Measurements from ENCODE around the gene PDS5B. TPM values are rescaled to one million over a fixed set of nuclear protein-coding genes. Genes with fewer than 3 reads are reported as not detected.
"Not testable (repeated sequence)": the region's sequence is repeated elsewhere in the genome, so short reads cannot be mapped to it uniquely, and the experiment has no call there.

Gene PDS5B
- total RNA-seq, 1 donor from 2014 or later: 96.5 TPM

DNA sequence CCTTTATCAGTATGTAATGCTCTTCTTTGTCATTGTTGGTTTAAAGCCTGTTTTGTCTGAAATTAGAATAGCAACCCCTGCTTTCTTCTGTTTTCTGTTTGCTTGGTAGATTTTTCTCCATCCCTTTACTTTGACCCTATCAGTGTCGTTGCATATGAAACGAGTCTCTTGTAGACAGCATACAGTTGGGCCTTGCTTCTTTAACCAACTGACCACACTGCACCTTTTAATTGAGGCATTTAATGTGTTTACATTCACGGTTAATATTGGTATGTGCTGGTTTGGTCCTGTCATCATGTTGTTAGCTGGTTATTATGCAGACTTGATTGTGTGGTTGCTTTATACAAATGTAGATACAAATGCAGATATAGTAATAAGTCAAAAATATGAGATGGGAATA lies 71.1 kb downstream of the PDS5B start:
- no peak for DNase-seq (ENCODE audit: low spot score)

DNA sequence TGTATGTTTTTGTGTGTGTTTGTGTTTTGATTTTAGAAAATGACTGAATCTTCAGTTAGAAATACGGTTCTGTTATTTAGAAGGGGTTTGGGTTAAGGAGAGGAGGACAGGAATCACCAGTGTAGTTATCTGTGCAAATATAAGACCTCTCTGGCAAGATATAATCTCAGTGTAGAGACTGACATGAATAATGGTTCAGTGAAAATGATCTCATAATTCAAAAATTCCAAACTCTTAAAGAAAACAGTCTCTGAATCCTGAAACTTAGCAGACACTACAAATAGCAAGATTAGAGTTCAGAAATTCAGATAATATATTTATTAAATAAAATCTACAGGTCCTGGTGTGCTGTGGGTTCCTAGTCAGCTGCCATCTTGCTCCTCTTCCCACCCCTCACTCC lies 73.5 kb downstream of the PDS5B start:
- DNase-seq (ENCODE audit: low spot score): peak; percentile 73

DNA sequence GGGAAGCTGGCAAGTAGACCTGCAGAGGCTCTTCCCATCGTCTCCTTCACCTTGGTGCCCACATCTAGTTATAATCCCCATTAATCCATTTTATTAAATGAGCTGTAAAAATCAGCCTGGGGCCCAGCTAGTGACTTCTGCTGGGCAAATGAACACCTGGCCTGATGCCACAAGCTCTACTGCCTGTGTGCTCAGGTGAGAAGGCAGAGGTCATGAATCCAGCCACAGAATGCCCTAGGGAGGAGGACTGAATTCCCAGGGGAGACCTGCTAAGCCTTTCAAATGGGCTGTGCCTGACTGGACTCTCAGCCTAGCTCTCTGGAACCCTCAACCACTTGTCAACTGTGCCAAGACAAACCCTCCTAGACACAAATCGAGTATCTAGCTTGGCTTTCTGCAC lies 74.0 kb downstream of the PDS5B start:
- no peak for DNase-seq (ENCODE audit: low spot score)

DNA sequence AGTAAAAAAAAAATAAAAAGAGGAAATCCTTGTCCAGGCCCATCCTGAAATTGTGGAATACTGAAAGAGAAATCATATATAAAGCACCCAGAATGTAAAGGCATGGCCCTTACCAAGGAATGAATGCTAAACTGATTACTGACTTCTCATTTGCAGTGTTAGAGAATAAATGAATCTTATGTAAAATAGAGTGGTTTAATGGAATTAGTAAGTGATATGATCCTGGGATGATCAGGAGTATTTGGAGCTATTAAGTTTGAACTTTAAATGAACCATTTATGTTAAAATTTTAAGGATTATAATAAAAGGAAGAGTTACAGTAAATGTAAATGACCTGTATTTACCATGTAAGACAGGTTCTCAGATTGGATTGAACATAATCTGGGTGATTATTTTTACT lies 75.4 kb downstream of the PDS5B start:
- DNase-seq (ENCODE audit: low spot score): no peak

DNA sequence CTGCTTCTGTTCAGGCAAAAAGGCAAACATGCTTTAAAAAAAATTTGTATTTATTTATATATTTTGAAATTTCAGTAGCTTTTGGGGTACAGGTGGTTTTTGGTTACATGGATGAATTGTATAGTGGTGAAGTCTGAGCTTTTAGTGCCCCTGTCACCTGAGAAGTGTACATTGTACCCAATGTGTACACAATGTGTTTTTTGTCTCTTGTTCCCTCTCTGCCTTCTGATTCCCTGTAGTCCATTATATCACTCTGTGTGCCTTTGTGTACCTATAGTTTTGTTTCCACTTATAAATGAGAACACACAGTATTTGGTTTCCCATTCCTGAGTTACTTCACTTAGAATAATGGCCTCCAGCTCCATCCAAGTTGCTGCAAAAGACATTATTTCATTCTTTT lies 77.4 kb downstream of the PDS5B start:
- no peak for DNase-seq (ENCODE audit: low spot score)

DNA sequence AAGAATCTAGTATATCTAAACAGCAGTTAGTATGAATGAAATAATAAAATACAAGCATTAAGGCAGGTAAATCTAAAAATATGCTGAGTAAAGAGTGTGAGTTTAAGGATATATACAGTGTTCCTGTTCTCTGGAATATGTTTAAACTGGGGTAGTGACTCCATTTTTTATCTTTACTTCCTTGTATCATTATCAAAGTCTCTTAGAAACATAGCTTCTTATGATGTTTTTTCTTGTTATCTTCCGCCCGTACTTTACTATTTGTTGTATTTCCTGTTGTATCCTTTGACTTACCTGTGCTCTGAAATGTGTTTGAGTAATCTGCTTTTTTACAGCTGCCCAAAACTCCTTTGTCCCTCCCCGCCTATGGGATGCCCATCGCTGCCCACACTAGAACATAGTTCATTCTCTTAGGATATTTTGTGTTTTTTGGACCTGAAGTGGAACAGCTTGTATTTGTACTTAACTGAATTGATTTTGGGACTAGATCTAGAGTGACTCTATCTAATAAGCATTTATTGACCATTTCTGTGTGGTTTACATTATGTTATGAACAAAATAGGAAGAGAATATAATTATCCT lies 80.8 kb downstream of the PDS5B start:
- no peak for DNase-seq (ENCODE audit: low spot score)

DNA sequence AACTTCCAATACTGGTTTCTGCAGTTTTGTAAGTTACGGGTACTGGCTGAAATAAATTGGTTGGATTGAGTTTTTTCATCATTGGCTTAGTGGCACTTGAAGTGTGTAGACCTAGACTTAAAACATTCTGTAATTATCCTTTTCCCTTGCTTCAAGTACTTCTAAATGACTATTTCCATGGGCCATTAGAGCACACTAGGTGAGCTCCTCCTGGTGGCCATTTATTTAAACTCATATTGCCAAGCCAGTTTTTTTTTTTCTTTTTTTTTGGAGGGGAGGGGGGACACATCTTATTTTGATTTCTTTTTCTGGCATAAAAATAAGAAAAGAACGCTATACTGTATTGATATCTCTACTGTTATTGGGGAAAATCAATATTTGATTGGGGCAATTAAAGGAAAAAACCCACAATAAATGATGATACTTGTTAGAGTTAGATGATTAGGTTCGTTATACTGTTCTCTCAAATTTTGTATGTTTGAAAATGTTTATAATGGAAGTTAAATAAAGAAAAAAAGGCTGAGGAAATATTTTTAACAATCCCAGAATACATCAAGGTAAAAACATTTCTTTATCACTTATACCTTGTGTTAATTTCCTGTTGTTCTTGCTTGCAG lies 82.9 kb downstream of the PDS5B start:
- DNase-seq (ENCODE audit: low spot score): peak; percentile 29

DNA sequence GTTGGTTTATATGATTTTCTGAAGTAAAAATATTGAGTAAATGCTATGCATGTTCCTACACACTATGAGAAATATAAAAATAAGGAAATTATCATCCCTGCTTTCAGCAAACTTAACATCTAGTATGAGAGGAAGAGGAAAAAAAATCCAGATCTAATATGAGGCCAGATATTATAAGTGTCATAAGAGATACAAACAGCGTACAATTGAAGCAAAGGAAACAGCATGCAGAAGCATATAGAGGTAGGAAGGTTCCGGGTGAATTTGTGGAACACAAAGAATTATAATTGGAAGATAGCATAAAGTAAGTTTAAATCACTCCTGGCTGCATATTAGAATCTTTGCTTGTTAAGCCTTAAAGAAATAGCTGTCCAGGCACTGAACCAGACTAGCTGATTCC lies 88.3 kb downstream of the PDS5B start:
- DNase-seq (ENCODE audit: low spot score): no peak

DNA sequence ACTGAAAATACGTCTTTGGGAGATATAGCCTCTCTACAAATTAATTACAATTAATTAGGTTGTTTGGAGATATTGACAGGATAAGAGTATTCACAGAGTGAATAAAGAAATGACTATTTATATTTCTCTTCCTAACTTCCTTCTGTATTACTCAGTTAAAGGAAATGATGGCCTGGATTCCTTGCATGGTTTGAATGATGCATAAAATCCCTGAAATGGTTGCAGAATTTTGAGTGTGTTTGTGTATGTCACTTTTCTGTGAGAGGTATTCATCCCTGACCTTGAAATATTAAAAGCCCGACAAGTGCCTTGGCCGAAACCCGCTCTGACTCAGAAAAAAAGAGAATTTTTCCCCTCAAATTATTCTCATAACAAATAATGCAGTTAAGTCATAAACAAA lies 90.0 kb downstream of the PDS5B start:
- DNase-seq (ENCODE audit: low spot score): no peak

DNA sequence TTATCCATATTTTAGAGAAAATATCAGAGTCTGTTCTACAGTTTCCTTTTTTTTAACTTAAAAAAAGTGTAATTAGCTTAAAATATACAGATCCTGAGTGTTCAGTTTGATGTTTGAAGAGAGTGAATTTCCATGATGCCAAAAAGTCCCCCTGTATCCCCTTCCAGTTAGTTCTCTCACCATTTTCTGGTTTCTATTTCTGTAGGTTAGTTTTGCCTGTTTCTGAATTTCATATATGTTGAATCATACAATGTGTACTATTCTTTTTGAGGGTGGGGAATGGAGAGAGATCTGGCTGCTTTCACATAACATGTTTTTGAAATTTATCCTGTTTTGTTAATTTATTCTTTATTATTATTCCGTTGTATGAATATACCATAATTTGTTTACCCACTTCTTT lies 95.9 kb downstream of the PDS5B start:
- no peak for DNase-seq (ENCODE audit: low spot score)

DNA sequence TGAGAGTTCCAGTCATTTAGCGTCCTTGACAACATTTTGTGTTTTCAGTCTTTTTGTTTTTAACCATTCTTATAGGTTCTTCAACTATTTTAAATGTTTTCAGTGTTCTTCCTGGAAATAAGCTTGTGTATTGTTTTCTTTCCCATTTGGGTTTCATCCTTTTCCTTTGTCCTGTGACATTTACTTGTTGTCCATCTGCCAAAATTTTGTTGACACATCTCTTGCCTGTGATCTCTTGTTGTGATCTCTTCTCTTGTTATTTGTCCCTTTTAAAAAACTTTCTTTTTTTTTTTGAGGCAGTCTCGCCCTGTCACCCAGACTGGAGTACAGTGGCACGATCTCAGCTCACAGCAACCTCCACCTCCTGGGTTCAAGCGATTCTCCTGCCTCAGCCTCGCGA lies 96.5 kb downstream of the PDS5B start:
- no peak for DNase-seq (ENCODE audit: low spot score)

DNA sequence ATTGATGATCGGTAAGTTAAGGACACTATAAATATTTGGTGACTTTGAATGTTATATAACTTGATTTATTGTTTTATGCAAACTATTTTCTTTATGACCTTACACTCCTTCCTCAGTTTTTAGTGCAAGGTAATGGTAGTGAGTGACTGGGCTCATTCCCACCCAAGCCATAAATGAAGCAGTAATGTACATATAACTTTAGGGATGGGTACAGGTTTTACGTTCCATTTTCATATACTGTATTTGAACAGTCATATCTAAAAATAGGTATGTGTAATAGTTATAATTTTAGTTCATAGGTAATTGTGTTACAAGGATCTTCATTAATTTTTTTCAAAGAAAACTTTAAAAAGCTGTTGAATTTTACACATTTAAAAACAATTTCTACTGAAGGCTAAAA lies 101.0 kb downstream of the PDS5B start:
- no peak for DNase-seq (ENCODE audit: low spot score)

DNA sequence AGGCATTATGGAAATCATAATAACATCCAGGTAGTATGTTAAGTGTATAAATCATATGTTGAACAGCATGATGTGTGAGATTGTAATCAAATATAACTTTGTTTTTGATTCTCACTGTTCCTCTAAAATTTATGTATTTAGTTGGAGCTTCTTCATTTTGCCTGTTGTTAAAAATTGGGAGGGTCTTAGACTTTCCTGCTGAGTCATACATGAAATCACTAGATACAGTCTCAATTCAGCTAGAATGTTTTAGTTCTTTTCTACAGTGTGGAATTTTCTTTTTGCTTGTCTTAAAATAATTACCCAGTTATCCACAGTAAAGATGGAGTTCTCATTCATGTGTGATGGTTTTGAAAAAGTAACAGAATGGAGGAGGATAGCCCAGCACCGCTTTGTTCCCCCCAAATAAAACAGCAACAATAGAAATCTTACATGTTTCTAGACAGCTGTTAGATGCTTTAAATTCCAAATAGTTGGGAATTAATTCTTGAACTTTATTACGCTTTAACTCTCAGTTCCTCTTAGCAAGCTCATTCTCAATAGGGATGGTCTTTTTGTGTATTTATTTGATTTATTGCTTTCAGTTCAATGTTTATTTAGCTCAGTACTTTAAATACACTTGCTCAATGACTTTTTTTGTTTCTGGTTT lies 109.5 kb downstream of the PDS5B start:
- no peak for DNase-seq (ENCODE audit: low spot score)

DNA sequence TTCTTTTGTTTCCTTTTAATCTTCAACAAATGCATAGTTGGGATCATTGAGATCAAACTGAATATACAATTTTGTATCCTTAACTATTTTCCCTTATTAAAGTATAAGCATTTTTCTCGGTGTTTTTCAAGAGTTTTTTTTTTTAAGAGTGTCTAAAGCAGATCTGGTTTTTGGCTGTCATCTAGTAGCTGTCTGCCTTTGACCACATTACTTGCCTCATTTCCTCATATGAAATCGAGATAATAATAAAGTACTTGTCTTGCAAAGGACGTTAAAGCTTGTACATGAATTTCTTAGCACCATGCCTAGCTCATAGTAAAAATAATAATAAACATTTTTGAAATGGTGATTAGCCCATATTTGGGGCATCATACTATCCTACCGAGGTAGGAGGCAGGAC lies 121.2 kb downstream of the PDS5B start:
- no peak for DNase-seq (ENCODE audit: low spot score)

DNA sequence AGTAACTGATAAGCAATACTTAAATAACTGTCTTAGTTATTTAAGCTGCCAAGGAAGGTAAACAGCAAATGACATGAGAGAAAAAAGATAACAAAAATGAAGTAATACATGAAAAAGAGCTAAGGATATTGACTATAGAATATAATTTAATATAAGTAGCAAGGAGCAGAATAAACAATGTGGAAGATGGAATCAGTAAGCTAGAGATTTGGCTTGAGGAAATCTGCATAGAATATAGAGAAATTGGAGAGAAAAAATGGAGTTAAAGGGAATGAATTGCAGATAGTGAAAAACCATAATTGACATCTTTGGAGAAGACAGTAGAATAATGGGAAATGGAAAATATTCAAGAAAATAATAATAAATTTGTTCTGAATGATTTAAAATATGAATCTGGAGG lies 127.1 kb downstream of the PDS5B start:
- DNase-seq (ENCODE audit: low spot score): no peak

DNA sequence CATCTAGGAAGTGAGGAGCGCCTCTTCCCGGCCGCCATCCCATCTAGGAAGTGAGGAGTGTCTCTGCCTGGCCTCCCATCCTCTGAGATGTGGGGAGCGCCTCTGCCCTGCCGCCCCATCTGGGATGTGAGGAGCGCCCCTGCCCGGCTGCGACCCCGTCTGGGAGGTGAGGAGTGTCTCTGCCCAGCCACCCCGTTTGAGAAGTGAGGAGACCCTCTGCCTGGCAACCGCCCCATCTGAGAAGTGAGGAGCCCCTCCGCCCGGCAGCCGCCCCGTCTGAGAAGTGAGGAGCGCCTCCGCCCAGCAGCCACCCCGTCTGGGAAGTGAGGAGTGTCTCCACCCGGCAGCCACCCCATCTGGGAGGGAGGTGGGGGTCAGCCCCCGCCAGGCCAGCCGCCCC lies 129.9 kb downstream of the PDS5B start:
- not testable (repeated sequence) for DNase-seq (ENCODE audit: low spot score)

DNA sequence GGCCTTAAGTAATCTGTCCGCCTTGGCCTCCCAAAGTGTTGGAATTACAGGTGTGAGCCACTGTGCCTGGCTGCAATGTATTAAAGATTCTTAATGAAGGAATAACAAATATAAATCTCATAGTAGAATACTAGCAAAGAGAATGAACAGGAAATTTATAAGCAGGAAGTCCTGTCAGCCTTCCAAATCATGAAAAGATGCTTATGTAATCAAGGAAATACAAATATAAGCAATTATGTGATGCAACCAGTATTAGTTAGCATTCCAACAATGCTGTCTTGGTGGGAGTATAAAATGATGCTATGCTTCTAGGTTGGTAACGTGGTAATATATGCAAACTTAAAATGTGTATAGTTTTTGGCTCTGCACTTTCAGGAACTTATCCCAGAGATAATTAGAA lies 133.8 kb downstream of the PDS5B start:
- no peak for DNase-seq (ENCODE audit: low spot score)

DNA sequence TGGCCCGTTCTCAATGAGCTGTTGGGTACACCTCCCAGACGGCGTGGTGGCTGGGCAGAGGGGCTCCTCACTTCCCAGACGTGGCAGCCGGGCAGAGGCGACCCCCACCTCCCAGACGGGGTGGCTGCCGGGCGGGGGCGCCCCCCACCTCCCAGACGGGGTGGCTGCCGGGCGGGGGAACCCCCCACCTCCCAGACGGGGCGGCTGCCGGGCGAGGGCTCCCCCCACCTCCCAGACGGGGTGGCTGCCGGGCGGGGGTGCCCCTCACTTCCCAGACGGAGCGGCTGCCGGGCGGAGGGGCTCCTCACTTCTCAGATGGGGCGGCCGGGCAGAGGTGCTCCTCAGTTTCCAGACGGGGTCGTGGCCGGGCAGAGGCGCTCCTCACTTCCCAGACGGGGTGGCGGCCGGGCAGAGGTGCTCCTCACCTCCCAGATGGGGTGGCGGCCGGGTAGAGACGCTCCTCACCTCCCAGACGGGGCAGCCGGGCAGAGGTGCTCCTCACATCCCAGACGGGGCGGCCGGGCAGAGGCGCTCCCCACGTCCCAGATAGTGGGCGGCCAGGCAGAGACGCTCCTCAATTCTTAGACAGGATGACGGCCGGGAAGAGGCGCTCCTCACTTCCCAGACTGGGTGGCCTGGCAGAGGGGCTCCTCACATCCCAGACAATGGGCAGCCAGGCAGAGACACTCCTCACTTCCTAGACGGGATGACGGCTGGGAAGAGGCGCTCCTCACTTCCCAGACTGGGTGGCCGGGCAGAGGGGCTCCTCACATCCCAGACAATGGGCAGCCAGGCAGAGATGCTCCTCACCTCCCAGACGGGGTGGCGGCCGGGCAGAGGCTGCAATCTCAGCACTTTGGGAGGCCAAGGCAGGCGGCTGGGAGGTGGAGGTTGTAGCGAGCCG lies 135.1 kb downstream of the PDS5B start:
- DNase-seq (ENCODE audit: low spot score): not testable (repeated sequence)

DNA sequence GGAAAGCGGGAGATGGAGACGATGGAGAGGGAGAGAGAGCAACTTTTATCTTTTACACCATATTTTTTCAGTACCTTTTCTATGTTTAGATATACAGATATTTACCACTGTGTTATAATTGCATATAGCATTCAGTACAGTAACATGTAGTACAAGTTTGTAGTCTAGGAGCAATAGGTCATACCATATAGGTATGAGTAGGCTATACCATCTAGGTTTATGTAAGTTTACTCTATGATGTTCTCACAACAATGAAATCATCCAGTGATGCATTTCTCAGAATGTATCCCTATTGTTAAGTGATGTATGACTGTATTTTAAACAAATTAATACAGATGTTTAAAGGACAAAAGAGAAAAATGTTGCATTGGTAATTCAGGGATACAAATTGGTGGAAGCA lies 136.1 kb downstream of the PDS5B start:
- no peak for DNase-seq (ENCODE audit: low spot score)

DNA sequence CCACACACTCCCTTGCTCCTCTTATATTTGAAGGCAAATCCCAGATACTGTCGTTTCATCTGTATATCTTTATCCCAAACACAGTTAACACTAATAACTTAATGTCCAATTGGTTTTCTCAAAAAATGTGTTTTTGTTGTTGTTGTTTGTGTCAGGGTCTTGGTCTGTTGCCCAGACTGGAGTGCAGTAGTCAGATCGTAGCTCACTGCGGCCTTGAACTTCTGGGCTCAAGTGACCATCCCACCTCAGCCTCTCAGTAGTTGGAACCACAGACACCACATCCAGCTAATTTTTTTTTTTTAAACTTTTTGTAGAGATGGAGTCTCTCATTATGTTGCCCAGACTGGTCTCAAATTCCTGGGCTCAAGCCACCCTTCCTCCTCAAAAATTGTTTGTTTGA lies 137.7 kb downstream of the PDS5B start:
- no peak for DNase-seq (ENCODE audit: low spot score)

DNA sequence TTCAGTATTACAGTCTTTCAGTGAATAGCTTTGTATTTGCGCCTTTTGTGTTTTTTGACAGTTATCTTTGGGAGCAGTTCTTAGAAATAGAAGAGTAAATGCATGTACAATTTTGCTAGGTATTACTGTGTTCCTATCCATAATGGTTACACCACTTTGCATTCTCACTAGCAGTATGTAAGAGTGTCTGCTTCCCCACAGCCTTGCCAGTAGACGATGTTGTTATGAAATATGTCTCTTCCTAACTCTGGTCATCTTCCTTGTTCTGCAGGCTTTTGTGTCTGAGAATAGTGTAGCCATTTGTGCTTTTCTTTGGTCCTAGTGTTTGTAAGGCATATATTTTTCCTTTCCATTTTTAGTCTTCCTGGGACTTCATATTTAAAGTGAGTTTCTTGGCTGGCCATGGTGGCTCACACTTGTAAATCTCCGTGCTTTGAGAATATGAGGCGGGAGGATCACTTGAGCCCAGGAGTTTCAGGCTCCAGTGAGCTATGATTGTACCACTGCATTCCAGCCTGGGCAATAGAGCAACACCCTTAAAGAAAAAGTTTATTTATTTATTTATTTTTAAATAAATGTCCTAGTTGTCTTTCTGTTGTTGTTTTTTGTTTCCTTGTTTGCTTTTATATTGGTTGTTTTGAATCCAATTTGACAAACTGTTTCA lies 140.3 kb downstream of the PDS5B start:
- DNase-seq (ENCODE audit: low spot score): no peak

DNA sequence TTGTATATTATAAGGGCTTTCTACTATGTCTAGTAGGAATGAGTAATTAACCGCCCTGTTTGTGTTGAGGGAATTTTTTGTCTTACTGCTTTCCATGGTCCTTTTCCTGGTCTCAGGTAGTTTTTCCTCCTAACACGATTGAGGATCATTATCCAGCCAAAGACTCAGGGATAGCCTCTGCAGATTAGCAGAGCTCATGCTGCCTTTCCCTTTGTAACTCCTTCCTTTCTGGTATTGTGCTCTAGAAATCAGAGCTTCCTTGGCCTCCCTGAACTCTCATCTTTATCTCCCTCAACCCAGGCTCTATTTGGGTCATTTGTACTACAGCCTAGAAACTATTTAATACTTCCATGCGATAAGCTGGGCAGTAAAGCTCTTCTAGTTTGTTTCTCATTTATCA lies 142.1 kb downstream of the PDS5B start:
- DNase-seq (ENCODE audit: low spot score): no peak

Measured in umbilical cord (tissue), 2 donors.